Measurements from ENCODE around the gene IL17RE.
"Not testable (repeated sequence)": the region's sequence is repeated elsewhere in the genome, so short reads cannot be mapped to it uniquely, and the experiment has no call there.

IL17RE gene

DNA sequence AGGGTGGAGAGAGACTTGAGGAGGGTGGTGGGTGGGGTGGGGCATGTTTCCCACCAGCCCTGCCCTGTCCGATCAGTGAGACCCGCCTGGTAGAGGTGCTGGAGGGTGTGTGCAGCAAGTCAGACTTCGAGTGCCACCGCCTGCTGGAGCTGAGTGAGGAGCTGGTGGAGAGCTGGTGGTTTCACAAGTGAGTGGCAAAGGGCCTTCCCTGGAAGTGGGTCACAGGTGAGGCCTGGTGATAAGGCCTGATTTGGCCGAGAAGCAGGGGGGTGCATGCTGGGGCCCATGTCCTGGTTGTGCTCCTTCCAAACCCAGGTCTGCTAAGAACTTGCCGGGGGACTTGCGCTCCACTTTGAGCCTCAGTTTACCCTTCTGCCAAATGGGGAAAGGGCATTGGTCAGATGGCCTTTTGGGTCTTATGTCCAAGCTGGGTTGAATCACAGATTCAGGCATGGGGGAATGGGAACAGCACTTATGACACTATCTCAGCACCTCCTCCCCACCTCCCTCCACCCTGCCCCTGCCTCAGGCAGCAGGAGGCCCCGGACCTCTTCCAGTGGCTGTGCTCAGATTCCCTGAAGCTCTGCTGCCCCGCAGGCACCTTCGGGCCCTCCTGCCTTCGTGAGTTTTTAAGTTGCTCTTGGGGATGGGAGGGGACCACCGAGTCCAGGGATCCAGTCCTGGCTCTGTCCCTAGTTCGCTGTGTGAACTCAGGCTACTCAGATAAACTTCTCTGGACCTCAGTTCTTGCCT, 35.0 kb downstream of the IL17RE start:
- no peak for DNase-seq

DNA sequence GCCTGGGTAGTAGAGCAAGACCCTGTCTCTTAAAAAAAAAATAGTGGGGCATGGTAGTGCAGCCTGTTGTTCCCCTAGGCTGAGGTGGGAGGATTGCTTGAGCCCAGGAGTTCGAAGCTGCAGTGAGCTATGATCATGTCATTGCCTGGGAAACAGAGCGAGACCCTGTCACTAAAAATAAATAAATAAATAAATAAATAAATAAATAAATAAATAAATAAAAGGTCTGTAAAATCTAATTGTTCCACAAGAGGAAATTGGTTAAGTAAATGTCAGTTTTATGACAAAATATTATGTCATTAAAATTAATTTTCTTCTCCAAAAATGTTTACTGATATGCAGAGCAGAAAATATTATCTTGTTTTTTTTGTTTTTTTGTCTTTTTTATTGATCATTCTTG, 36.3 kb downstream of the IL17RE start:
- no peak for DNase-seq

DNA sequence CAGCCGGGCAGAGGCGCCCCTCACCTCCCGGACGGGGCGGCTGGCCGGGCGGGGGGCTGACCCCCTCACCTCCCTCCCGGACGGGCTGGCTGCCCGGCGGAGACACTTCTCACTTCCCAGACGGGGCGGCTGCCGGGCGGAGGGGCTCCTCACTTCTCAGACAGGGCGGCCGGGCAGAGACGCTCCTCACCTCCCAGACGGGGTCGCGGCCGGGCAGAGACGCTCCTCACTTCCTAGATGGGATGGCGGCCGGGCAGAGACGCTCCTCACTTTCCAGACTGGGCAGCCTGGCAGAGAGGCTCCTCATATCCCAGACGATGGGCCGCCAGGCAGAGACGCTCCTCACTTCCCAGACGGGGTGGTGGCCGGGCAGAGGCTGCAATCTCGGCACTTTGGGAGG, 37.3 kb downstream of the IL17RE start:
- DNase-seq, result not testable (repeated sequence)

DNA sequence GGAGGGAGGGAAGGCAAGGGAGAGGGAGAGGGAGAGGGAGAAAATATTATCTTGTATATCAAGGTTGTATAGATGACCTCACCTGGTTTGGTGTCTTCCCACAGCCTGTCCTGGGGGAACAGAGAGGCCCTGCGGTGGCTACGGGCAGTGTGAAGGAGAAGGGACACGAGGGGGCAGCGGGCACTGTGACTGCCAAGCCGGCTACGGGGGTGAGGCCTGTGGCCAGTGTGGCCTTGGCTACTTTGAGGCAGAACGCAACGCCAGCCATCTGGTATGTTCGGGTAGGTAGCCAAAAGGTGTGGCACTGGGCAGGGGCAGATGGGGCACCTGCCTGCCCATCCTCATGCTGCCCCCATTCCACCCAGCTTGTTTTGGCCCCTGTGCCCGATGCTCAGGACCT, 38.1 kb downstream of the IL17RE start:
- no peak for DNase-seq

DNA sequence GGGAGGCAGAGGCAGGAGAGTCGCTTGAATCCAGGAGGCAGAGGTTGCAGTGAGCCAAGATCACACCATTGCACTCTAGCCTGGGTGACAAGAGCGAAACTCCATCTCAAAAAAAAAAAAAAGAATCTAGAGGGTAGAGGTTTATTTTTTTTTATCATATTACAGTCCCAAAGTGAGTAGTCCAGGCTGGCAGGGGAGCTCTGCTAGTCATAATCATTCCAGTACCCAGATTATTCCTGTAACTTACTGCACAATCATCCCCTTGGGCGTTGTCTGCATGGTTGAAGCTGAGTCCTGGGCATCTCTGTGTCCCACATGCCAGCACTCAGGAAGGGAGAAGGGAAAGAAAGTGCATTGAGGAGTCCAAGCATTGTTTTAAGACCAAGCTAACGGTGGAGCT, 39.5 kb downstream of the IL17RE start:
- no peak for DNase-seq

DNA sequence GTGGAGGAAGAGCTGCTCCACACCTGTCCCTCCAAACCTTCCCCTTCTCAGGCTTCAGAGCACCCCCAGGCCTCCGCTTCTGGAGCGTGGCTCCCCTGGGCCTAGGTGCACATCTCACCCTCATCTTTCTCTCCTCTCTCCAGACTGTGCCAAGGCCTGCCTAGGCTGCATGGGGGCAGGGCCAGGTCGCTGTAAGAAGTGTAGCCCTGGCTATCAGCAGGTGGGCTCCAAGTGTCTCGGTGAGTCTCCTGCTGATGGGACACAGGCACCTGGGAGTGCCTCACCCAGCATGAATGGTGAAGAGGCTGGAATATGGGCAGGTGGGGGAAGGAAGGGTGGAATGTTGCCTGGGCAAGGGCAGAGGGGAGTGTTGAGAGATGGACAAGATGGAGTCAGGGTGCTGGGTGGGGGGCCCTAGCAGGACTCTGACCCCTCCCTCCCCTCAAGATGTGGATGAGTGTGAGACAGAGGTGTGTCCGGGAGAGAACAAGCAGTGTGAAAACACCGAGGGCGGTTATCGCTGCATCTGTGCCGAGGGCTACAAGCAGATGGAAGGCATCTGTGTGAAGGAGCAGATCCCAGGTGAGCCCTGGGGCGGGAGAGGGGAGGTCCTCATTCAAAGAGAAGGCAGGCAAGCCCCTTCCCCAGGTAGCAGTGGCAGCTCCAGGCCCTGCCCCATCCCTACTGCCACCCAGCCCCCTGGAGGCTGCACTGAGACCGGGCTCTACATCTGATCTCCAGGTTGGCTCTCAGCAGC, 40.5 kb downstream of the IL17RE start:
- no peak for DNase-seq

DNA sequence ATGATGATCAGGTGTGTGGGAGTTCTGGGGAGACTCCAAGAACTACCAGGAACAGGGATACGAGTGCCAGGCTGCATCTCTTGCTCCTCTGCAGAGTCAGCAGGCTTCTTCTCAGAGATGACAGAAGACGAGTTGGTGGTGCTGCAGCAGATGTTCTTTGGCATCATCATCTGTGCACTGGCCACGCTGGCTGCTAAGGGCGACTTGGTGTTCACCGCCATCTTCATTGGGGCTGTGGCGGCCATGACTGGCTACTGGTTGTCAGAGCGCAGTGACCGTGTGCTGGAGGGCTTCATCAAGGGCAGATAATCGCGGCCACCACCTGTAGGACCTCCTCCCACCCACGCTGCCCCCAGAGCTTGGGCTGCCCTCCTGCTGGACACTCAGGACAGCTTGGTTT, 41.6 kb downstream of the IL17RE start:
- DNase-seq, result no peak

DNA sequence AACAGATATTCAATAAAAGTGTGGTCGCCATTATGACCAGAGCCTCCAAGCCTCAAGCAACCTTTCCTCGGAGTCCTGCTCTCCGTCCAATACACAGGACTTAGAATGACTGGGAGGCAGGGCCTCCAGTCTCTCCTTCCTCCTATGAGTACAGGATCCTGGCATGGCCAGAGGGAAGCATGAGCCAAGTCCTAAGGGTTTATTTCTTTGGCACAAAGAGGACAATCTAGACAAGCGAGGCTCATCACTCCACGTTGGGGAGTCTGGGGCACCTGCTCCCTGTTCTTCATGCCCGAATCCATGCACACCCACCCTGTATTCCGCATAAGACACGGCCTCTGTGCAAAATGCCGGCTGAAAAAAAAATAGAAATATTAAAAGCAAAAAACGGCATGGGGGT, 42.7 kb downstream of the IL17RE start:
- DNase-seq, result no peak

DNA sequence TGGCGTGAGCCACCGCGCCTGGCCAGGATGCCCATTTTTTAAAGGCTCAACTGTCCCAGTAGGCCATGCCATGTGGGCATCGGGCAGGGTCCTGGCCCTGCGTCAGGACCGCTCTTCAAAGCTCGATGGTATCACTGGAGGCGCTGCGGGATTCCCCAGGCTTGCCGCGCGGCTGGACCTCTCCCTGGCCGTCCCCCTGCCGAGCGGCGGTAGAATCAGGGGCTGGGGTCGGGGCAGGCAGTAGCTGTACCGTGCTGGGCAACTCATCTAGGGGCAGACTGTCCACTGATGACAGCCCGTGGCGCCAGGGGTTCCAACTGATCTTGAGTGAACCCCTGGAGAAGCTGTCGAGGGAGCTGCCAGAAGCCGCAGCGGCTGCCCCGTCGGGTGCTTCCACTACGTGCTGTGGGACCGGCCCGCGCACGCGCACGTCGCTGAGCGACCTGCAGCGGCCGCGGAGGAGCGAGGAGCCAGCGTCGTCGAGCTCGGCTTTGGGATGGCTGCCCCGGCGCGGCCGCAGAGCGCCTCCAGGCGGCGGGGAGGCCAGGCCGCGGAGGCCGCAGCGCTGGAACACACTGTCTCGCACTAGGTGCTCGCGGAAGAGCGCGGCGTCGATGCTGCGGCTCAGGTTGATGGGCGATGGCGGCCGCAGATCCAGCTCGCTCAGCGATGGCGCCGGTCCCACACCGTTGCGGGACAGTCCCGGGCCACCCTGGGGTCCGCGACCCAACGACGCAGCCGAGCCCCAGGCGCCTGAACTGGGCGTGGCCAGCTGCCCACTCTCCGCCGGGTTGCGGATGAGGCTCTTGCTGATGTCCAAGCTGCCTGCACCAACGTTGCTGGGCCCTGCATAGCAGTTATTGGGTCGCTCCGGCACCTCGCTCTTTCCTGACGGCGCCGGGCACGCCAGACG, 43.7 kb downstream of the IL17RE start:
- no peak for DNase-seq

DNA sequence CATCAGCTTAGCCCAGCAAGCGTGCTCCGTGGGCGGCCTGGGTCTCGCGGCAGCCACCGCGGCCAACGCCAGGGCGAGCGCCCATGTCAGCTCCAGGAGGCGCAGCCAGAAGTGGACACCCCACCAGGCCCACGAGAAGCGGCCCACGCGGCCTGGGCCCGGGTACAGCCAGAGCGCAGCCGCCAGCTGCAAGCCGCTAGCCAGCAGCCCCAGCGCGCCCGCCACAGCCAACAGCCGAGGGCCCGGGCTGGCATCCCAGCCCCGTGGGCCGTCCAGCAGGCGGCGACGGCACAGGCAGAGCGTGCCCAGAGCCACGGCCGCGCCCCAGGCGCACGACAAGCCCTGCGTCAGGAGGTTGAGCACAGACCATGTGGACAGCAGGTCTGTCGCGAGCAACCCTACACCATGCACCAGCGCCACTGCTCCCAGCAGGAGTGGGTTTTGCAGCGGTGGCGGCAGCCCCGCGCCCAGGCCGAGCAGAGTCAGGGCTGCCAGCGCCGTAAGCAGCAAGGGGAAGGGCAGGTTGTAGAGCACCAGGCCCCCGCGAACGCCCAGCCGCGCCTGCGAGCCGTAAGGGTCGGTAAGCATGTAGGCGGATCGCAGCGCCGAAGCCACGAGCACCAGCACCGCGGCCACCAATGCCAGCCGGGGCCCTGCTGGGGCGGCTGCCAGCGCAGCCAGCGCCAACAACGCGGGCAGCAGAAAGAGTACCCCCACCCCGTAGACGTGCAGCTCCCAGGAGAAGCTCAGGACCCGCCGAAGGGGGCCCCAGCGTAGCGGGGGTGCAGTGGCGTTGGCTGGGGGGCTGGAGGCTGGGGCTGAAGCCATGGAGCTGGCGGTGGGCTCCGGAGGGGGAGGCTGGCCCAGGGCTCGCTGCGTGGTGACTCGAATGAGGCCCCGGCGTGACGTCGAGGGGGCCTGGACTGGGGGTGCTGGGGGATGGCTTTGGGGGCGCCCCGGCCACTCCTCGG, 44.7 kb downstream of the IL17RE start:
- DNase-seq, result no peak

DNA sequence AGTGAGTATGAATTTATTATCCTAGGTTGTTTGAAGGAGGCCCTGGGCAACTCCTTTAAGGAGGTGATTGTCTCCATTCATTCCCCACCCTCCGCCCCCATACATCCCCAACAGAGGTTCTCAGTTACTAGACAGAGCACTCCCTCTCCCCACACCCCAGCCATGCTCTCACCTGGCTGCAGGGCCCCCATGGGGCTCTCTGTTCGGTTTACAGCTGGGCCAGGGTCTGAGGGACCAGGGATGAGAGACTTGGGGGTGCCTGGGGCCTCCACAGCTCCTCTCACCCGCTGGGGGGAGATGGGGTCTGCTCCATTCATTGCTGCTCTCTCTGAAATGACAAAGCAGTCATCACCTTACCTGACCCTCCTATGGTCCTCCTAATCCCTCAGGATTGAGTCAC, 45.9 kb downstream of the IL17RE start:
- no peak for DNase-seq

DNA sequence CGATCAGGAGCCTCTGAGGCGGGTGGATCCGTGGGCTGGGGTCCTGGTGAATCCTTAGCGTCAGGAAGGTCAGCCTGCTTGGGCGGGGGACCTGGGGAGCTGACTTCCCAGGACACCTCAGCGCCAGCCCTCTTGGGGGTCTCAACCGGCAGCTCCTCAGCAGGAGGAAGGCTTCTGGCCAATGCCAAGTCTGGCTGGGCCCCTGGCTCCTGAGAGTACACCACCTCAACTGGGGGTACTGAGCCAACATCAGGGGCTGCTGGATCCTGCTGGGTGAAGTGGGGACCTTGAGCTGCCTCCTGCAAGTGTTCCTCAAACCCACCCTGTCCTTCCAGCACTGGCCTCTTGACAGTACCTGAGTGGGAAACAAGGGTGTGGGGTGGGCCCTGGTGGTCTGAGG, 46.5 kb downstream of the IL17RE start:
- no peak for DNase-seq

DNA sequence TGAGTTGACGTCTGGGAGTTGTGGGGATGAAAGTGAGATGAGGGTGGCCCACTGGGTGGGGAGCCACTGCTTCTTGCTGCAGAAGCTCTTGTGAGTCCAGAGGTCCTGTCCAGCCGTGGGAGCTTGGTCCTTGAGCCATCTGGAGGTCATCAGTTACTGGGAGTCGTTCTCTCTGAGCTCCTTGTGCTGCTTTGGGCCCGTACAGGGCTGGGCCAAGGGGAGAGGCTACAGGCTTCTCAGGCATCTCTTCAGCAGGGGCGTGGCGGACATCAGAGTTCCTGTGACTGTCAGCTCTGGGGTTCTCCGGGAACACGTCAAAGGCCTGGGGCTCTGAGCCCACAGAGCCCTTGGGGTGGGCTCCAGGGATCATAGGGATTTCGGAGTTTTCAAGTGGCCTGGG, 47.0 kb downstream of the IL17RE start:
- DNase-seq, result no peak

DNA sequence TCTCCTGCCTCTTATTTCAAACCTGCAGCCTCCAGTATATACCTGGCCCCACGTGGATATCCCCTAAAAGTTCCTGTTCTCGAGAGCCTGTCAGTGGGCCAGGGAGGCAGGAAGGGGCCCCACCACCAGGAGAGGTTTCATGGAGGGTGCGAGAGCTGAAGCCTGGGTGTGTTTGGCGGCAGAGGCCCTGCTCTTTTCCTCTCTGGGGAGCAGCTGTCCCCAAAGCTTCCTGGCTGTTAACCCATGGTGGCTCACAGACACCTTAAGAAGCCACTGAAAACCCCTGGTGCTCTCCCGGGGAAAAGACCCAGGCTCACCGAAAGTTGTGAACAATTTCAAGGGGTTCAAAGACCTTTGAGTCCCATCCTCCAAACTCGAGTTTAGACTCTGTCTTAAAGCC, 48.5 kb downstream of the IL17RE start:
- DNase-seq, result no peak

DNA sequence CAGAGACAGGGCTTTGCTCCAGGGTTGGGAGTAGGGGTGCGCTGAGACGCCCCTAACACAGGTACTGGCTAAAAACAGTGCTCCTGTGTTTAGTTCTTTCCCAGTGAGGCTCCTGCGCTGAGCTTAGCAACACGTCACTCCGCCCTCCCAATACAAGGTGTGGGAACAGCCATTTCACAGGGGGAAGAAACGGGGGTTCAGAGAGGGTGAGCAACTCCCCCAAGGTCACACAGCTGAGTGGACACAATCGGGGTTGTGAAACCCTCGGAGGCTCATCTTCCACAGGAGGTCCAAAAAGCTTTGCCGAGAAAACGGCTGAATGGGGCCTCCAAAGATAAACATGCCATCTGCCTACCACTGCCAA, 48.9 kb downstream of the IL17RE start:
- no peak for DNase-seq

DNA sequence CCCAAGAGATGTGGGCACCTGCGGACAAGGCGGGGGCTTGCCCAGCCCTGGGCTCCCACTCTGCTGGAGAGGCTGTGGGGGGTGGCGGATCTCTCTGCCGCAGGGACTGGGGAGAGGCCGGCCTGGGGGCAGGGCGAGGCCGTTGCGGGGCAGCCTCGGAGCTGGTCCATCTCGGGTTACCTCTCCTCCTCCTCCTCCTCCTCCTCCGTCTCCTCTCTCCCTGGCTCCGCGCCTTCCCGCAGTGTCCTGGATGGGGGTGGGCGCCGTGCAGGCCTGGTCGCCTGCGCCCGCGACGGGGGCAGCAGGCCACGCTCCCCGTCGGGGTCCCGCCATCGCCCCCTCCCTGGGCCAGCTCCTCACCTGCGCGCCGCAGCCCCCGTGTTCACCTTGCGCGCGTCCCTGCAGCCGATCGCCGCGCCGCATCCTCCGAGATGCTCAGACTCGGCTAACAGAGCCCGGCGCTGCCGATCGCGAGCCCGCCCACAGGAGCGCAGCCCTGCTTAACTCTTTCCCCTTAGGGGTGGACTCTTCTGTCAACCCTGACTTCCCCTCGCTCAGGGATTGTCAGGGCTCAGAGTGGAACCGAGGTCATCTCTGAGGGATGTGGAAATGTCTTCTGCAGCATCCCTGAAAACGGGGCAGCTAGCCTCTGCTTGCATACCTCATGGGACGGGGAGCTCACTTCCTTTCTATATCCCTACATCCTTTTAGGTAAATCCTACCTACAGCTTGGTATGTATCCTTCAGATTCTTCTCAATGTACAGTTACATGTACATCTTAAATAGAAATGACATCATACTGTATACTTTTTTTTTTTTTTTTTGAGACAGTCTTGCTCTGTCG, 49.5 kb downstream of the IL17RE start, which contains the start of gene PRRT3:
Gene PRRT3, minus strand, starts transcription at position 447 of the 844 bp plus-strand sequence. CDS start 2,293 bp downstream, outside the sequence.
- peak in 1 of 2 experiments; percentile 21 for DNase-seq

DNA sequence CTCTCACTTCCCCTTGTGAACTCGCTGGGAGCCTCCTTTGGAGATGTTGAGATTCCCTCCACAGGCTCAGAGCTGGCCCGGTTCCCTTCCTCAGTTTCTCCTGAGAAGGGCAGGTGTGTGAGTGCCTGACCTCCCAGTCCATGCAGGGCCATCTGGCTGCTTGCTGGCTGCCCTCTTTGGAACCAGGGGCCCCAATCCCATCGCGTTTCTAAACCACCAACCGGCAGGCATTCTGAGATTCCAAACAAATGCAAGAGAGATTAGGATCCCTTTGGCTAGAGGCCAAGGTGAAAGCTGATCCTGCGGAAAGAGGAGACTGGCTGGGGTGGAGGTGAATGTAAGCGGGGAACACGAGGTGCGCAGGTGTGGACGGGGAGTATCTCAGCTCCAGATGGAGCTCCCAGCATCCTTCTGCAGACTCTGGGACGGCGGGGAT, 52.4 kb downstream of the IL17RE start:
- no peak for DNase-seq

DNA sequence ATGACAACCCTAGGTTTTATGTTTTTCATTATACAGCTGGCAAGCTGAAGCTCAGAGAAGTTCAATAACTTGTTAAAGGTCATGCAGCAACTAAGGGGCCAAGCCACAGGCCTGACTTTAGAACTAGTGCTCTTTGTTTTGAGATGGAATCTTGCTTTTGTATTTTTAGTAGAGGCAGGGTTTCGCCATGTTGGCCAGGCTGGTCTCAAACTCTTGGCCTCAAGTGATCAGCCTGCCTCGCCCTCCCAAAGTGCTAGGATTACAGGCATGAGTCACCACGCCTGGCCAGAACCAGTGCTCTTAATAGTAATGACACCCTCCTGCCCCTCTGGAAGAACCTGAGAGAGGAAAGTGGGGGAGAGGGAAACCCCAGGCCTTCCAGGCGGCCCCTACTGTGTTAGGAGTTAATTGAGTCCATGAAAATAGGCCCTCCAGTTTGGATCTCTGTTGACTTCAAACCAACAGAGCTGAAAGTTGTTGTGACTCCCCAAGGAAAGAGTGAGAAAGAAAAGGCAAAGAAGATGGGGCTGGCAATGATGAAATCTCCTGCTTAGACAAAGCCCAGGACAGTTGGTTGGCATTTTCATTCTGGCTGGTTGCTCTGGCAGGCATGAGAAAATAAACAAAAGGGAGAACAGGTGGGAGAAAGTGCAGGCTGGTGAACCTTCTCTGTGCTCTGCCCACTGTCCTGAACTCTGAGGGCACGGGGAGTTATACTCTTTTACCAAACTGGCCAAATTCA, 53.1 kb downstream of the IL17RE start:
- no peak for DNase-seq

DNA sequence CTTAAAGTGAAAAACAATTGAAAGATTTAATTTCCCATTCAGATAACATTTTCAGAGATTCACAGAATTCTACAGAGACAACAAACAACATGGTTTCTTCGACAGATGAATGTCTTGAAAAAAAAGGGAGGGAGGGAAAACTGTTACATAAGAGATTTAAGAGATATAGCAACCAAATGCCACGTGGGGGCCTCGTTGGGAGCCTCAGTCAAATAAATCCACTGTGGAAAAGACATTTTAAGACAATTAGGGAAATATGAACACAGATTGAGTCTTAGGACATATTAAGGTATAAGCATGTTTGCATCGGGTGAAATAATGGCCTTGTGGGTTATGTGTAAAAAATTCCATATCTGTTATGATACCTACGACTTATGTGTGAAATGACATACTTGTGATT, 54.6 kb downstream of the IL17RE start:
- no peak for DNase-seq

DNA sequence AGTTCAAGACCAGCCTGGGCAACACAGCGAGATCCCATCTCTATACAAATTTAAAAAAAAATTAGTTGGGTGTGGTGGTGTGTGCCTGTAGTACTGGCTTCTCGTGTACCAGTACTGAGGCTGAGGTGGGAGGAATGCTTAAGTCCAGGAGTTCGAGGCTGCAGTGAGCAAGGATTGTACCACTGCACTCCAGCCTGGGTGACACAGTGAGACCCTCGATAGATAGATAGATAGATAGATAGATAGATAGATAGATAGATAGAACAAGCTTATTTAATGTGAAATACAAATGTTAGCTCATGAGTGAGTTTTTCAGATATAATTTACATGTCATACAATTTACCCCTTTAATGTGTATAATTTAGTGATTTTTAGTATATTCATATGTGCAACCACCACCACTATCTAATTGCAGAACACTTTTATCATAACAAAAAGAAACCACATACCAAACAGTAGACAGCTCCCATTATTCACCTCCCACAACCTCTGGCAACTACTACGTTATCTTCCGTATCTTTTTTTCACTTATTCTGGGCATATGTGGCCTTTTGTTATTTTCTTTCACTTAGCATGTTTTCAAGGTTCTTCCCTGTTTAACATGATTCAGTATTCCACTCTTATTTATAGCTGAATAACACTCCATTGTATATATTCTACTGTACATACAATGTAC, 62.7 kb downstream of the IL17RE start:
- DNase-seq, result no peak

All from NCI-H446 (cell line).